Measurements from ENCODE around the gene DRAP1.

DRAP1 gene

GRCh38 chr11:65900125-65900898 lies 18.9 kb upstream of the DRAP1 start, which contains the start of gene FOSL1:
Gene FOSL1, minus strand, starts transcription at chr11:65900388. Its CDS starts 49 bp downstream, at chr11:65900339.
- in situ Hi-C loops (cut with MboI; ENCODE audit: low pct_unique_long_range_greater_than_20kb, low sequenced_read_pairs): no loop called here
- DNase-seq: peak; percentile 95

DNA sequence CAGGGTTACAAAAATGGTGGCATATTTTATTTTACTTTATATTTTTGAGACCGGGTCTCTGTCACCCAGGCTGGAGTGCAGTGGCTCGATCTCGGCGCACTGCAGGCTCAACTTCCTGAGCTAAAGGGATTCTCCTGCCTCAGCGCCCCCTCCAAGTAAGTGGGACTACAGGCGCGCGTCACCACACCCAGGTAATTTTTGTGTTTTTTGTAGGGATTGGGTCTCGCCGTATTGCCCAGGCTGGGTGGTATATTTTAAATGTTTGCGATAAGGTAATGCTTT lies 18.4 kb upstream of the DRAP1 start:
- DNase-seq: no peak
- in situ Hi-C loops (cut with MboI; ENCODE audit: low pct_unique_long_range_greater_than_20kb, low sequenced_read_pairs): no loop called here

DNA sequence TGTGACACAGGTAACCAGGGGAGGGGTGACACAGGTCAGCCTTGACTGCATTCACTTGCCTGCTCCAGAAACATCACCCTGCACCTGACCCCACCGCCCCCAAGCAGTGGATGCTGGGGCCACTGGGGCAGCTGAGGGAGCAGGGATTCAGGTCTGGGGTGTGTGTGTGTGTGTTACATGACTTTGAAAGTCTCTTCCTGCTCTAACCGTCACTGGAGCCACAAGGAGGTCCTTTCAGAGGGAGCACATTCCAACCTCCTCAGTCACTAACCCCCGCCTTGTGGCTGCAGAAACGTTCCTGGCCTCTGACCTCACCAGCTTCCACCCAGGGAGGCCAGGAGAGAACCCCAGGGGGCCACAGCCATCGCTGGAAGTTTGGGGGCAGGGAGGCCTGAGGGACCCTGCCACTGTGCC lies 16.2 kb upstream of the DRAP1 start:
- in situ Hi-C loops (cut with MboI; ENCODE audit: low pct_unique_long_range_greater_than_20kb, low sequenced_read_pairs): no loop called here
- peak; percentile 32 for DNase-seq

DNA sequence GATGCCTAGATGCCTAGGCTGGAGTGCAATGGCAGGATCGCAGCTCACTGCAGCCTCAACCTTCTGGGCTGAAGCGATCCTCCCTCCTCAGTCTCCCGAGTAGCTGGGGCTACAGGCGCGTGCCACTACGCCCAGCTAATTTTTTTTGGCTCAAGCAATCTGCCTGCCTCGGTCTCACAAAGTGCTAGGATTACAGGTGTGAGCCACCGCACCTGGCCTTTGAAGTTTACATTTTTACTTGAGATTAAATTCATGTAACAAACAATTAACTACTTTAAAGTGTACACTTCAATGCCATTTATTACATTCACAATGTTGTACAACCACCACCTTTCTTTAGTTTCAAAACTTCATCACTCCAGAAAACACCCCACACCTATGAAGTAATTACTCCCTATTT lies 15.5 kb upstream of the DRAP1 start:
- no peak for DNase-seq
- in situ Hi-C loops (cut with MboI; ENCODE audit: low pct_unique_long_range_greater_than_20kb, low sequenced_read_pairs): no loop called here

- in situ Hi-C loops (cut with MboI; ENCODE audit: low pct_unique_long_range_greater_than_20kb, low sequenced_read_pairs): no loop called here
- no peak for DNase-seq
These were observed 12.6 kb upstream of the DRAP1 start for GRCh38 chr11:65906602-65907001.

DNA sequence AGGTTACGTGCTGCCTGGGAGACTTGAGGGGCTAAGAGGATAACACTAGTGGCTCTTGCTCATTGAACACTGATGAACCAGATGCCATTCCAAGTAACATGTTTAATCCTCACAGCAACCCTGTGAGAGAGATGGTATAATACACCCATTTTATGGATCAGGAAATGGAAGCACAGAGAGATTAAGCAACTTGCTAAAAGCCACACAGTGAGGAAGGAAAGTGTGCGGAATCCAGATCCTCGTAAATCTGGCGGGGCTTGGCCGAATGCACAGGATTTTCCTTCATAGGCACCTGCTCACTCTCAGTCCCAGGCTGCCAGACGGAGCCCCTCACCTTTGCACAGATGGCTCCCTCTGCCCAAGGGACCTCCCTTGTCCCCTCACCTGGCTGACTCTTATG lies 11.3 kb upstream of the DRAP1 start:
- DNase-seq: no peak
- in situ Hi-C loops (cut with MboI; ENCODE audit: low pct_unique_long_range_greater_than_20kb, low sequenced_read_pairs): no loop called here

DNA sequence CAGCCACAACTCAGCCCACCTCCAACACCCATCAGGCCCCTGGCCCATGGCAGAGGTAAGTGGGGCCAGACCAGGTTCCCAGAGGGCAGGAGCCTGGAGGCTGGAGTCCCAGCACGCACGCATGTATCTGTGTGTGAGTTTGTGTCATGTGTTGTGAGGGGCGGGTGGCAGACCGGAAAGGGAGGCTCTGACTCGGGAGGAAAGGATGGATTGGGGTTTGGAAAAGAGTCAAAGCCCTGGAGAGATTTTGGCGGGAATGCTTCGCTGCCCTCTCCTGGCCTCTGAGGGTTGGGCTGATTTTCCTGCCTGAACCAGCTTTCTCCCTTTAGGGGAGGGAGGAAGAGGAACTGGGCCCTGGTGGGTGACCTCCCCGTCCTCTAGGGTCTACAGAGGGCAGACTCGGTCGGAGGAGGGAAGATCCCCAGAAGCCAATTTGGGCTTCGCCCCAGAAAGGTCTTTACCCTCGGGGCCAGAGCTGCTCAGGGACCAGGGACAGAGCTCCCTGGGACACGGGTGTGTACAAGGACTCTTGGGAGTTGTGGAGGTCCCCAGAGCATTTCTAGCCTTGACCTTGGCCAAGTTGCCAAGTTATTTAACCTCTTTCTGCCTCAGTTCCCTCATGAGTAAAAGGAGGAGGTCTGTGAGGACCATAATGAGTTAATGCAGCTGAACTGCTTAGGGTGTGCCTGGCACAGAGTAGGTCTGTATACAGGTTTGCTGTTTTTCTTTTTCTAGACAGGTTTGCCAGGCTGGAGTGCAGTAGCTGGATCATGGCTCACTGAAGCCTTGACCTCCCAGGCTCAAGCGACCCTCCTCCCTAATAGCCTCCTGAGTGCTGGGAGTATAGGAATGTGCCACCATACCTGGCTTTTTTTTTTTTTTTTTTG lies 7.3 kb upstream of the DRAP1 start:
- in situ Hi-C loops (cut with MboI; ENCODE audit: low pct_unique_long_range_greater_than_20kb, low sequenced_read_pairs): no loop called here

GRCh38 chr11:65912845-65913244 lies 6.4 kb upstream of the DRAP1 start:
- no peak for DNase-seq
- in situ Hi-C loops (cut with MboI; ENCODE audit: low pct_unique_long_range_greater_than_20kb, low sequenced_read_pairs): no loop called here

More for the DNA sequence above, 7.3 kb upstream of the DRAP1 start:
- peak; percentile 82 for DNase-seq

DNA sequence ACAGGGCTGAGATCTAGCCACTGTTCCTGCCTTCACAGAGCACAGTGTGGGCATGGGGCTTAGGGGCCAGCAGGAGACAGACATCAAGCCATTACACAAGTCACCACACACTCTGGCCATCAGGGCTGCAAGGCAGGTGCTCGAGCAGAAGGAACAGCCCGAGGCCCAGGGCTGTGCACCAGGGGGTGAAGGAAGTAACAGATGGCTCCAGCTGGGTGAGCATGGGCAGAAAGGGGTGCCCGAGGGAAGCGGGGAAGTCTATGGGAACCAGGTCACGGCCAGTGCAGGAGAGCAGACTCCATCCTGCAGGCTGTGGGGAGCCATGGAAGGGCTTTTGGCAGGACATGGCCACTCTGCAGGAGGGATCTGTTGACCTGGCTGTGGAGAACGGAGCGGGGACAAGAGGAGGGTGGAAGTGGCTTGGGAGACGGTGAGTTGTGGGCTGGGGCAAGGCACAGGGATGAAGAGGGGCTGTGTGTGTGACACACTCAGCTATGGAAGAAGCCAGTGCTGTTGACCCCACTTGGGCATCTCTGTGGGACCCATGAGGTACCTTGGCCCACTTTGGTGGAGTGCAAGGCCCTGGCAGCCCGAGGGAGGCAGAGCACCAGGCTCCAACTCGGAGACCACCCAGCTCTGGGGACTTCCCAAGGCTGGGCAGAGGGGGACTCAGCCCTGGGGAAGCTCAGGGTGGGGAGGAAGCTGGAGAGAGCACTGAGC lies 4.0 kb upstream of the DRAP1 start:
- in situ Hi-C loops (cut with MboI; ENCODE audit: low pct_unique_long_range_greater_than_20kb, low sequenced_read_pairs): no loop called here
- DNase-seq: no peak

DNA sequence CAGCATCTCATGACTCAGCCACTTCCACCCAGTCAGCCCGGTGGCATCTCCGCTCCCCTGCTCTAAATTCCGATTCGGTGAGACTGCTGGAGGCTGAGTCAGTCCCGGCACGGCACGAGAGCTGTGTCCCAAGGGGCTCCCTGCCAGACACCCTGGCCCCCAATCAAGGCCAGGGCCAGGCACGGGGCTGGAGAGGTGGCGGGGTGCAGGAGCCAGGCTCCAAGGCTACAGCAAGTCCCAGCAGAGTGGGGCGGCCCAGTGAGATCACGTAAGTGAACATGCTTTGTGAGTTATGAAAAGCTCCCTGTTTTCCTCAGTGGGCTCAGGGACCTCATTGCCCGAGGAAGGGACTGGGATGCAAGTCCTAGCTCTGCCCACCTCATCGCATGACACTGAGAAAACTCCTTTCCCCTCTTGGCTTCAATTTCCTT lies 3.4 kb upstream of the DRAP1 start:
- no peak for DNase-seq
- in situ Hi-C loops (cut with MboI; ENCODE audit: low pct_unique_long_range_greater_than_20kb, low sequenced_read_pairs): no loop called here

DNA sequence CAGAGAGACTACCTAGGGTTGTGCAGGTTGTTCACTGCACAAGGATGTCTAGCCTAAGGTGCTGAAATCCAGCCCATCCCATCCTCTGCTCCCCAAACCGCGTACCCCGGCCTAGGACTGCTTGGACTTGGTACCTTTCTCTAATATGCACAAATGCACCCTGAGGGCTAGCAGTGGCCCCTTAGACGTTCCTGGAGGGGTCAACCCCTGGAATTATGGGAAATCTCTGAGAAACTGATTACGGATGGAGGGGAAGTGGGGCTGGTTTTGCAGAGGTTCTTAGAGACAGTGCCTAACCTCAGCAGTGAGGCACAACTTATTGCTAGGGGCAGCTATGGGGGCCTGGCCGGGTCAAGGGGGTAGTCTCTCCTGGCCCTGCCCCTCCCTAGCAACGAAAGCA lies 2.8 kb upstream of the DRAP1 start:
- DNase-seq: no peak
- in situ Hi-C loops (cut with MboI; ENCODE audit: low pct_unique_long_range_greater_than_20kb, low sequenced_read_pairs): no loop called here

DNA sequence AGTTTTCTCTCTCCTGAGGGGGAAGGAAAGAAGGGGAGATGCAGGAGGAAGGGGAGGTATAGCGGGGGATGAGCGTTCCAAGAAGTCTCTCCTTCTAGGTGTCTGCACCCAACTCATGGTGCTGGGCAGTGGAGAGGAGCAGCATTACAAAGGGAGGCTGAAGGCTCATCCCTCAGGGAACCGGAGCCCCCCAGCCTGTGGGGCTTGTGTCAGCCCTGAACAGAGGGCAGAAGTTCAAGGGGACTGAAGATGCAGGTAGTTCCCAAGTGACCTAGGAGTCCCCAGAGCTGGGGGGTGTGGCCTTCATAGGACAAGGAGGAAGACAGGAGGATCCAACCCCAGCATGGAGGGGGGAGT lies 2.2 kb upstream of the DRAP1 start:
- no peak for DNase-seq

GRCh38 chr11:65917434-65918210 lies 1.6 kb upstream of the DRAP1 start:
- DNase-seq: no peak
- in situ Hi-C loops (cut with MboI; ENCODE audit: low pct_unique_long_range_greater_than_20kb, low sequenced_read_pairs): no loop called here

More for the DNA sequence above, 2.2 kb upstream of the DRAP1 start:
- in situ Hi-C loops (cut with MboI; ENCODE audit: low pct_unique_long_range_greater_than_20kb, low sequenced_read_pairs): no loop called here

DNA sequence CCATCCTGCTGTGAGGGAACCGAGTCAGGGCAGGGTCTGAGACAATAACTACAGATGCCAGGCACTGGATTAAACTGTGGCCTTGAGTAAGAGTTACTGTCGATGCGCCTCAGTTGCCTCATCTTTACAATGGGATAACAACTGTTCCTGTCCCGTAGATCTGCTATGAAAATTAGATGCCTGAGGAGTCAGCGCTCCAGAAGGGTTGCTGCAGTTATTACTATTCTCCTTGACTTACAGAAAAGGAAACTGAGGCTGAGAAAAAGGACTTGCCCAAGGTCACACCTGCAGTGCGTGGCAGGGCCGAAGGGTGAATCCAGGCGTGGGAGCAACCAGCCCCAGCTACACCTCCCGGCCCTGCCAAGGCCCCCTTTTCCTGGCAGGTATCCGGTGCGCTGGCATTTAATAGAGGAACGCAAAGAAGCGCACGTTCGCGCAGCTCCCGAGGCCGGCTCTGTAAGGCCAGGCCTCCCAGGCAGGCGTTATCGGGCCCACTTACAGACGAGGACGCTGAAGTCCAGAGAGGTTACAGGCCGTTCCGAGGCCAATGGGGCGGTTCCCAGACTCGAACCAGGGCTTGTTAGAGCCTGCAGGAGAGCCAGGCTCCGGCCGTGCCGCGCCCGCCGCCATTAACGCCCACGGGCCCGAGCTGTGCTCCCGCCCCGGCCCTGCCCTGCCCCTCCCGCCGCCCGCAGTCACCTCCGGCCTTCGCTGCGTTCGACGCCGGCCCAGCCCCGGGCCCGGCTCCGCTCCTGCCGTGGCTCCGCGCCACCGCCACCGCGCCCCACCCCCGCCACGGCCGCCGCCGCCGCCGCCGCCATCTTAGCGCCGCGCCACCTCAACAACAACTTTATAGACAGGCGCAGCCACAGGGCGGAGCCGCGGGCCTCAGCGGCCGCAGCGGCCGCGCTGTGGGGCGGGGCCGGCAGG lies 750 bp upstream of the DRAP1 start, which contains the start of gene C11orf68:
Gene C11orf68, minus strand, starts transcription at position 852 of the 930 bp plus-strand sequence. Its CDS starts 31 bp downstream, at position 821.
- DNase-seq: peak; percentile 35
- in situ Hi-C loops (cut with MboI; ENCODE audit: low pct_unique_long_range_greater_than_20kb, low sequenced_read_pairs): no loop called here

DNA sequence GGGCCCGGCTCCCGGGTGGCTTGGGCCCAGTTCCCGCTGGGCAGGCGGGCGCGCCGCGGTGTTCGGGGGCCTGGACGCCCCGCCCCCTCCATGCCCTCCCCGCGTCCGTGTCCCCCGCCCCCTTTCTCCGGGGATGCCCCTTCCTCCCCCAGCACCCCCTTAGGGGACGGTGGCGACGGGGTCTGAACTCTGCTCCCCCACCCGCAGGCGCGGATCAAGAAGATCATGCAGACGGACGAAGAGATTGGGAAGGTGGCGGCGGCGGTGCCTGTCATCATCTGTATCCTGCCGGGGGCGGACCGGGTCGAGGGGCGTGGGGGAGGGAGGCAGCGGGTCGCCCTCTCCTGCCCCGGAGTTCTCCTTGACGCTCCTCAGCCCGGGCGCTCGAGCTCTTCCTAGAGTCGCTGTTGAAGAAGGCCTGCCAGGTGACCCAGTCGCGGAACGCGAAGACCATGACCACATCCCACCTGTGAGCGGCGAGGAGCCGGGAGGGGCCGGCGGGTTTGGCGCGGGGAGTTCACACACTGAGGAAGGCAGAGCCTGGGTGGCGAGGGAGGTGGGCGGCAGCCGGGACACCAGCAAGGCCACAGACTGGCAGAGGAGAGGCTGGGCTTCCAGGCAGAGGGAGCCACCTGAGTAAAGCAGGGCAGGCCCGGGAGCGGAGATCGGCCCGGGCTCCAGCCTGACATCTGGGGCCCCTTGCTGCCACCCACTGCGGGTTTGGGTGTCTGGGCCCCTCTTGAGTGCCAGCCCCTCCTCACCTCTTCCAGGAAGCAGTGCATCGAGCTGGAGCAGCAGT lies 546 bp downstream of the DRAP1 start:
- in situ Hi-C loops (cut with MboI; ENCODE audit: low pct_unique_long_range_greater_than_20kb, low sequenced_read_pairs): no loop called here
- peak; percentile 32 for DNase-seq

- DNase-seq: no peak
- in situ Hi-C loops (cut with MboI; ENCODE audit: low pct_unique_long_range_greater_than_20kb, low sequenced_read_pairs): no loop called here
These were observed 1.2 kb downstream of the DRAP1 start for GRCh38 chr11:65920372-65920802.

GRCh38 chr11:65921033-65921555 lies 1.9 kb downstream of the DRAP1 start:
- in situ Hi-C loops (cut with MboI; ENCODE audit: low pct_unique_long_range_greater_than_20kb, low sequenced_read_pairs): no loop called here
- no peak for DNase-seq

Data from KBM-7 (cell line).